Embryonic facial prominence (tissue), 1 donor: ENCODE measurements around the gene ABCA7.

ENCODE experiments used
- DNase-seq: peaks from one replicate; pipeline ENCODE4 v3.0.0-alpha.2; 2016; ENCODE audit errors: extremely low spot score

Gene ABCA7

GRCh38 chr19:1070931-1071791 is 31.3 kb downstream of the ABCA7 start:
- DNase-seq = no peak

DNA sequence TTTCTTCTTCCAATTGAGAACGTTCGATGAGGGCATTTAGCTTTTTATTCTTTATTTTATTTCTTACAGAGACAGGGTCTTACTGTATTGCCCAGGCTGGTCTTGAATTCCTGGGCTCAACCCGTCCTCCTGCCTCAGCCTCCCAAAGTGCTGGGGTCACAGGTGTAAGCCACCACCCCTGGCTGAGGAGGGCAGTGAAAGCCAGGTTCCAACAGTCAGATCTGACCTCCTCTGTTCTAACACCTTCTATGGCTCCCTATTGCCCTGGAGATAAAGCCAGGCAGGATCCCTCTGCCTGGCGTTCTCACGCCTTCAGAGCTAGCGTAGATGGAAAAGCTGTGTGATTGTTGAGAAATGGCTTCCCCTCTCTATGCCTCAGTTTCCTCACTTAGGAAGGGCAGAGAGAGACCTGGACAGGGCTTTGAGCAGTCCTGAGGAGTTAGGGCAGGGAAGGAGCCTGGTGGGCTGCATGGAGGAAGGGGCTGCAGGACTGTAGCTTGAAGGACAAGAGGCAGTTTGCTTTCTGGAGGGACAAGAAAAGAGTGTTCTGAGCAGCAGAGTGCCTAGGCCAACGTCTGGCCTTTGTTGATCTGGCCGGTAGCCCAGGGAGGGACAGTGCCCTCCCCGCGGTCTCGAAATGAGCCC is 32.6 kb downstream of the ABCA7 start:
- DNase-seq = no peak

DNA sequence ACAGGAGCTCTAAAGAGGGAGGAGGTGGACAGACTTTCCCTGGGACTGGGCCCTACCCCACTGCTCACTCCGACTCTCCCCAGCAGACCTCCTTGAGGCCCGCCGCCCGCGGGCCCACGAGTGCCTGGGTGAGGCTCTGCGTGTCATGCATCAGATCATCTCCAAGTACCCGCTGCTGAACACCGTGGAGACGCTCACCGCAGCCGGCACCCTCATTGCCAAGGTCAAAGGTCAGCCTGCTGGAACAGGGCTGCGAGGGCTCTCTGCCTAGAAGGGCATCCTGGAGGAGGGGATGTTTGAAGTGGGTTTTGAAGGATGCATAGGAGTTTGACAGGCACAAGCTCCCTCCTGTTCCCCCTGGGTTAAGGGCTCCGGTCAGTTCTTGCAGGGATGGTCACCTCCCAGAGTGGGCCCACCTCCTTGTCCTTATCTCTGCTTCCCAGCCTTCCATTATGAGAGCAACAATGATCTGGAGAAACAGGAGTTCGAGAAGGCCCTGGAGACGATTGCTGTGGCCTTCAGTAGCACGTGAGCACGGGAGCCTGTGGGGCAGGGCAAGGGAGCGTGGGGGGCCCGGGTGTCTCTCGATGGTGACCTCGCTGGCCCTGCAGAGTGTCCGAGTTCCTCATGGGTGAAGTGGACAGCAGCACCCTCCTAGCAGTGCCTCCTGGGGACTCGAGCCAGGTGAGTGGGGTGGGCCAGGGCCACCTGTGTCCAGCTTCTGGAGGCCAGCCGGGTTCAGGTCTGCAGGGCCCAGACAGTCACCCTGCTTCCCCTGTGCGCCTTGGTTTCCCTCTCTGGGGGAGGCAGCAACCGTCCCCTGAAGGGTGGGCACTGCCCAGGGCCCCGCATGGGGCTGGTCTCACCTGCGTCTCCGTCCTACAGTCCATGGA is 33.4 kb downstream of the ABCA7 start:
- no peak for DNase-seq

DNA sequence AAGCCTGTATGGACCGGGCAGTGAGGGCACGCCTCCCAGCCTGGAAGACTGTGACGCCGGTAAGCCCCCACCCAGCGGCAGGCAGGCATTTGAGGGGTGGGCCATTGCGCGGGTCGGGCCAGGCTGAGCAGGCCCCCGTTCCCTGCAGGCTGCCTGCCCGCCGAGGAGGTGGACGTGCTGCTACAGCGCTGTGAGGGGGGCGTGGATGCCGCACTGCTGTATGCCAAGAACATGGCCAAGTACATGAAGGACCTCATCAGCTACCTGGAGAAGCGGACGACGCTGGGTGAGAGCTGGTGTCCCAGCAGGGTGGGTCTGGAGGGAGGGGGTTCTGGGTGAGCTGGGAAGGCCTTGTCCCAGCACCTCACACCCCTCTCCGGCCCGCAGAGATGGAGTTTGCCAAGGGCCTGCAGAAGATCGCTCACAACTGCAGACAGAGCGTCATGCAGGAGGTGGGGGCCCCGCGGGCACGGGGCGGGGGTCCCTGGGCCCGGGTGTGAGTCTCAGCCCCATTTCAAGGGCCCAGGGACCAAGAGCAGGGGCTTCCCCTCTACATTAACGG is 34.1 kb downstream of the ABCA7 start:
- DNase-seq = no peak

DNA sequence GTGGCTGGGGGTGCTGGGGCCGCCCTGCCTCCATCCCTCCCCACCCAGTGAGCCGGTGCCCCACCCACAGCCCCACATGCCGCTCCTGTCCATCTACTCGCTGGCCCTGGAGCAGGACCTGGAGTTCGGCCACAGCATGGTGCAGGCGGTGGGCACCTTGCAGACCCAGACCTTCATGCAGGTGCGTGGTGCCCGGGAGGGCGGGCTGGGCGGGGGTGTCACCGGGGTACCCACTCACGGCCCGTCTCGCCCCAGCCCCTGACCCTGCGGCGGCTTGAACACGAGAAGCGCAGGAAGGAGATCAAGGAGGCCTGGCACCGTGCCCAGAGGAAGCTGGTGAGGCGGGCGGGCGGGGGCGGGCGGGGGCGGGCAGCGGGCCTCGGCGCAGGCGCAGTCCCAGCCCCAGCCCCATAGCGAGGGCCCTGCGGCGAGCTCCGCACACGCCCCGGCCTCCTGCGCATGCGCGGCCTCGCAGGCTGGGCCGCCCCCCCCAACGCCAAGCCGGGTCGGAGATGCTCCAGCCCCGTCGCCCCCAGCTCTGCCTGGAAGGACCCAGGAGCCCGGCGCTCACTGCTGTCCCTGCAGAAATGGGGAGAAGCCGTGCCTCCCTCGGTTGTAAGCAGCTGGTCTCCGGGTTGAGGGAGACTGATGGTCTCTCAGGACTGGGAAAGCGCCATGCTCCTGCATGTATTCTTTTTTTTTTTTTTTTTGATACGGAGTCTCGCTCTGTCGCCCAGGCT is 34.8 kb downstream of the ABCA7 start:
- DNase-seq = no peak

GRCh38 chr19:1076046-1076386 is 36.1 kb downstream of the ABCA7 start:
- DNase-seq = no peak

- DNase-seq = no peak
Measured at GRCh38 chr19:1076951-1077350, 37.0 kb downstream of the ABCA7 start.

DNA sequence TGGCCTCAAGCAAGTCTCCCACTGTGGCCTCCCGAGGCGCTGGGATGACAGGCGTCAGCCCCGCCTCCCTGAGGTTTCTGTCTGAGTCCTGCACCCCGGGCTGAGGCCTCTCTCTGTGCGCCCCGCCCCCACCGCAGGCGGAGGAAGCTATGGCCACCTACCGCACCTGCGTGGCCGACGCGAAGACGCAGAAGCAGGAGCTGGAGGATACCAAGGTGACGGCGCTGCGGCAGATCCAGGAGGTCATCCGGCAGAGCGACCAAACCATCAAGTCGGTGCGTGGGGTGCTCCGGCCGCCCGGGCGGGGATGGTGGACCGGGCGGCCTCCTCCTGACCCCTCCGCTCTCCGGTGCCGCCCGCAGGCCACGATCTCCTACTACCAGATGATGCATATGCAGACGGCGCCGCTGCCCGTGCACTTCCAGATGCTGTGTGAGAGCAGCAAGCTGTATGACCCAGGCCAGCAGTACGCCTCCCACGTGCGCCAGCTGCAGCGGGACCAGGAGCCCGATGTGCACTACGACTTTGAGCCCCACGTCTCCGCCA is 39.7 kb downstream of the ABCA7 start:
- no peak for DNase-seq

DNA sequence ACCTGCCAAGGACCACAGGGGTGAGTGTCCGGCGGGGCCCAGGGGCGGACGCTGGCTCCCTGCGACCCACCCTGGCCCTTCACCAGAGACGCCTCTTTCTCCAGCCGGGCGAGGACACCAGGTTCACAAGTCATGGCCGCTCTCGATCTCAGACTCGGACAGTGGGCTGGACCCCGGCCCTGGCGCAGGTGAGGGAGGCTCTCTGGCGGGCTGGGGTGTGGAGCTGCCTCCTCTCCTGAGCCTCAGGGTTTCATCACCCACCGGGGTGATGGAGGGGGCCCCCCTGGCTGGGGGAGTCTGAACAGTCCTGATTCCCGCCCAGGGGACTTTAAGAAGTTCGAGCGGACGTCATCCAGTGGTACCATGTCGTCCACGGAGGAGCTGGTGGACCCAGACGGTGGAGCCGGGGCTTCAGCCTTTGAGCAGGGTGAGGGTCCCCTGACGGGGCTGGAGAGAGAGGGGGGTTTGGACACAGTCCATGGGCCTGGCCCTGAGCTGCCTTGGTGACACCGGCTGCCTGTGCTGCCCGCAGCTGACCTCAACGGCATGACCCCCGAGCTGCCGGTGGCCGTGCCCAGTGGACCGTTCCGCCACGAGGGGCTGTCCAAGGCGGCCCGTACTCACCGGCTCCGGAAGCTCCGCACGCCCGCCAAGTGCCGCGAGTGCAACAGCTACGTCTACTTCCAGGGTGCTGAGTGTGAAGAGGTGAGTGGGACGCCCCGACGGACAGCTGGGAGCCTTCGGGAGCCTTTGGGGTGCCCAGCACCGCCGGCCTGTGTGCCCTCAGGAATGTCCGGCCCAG is 40.7 kb downstream of the ABCA7 start:
- DNase-seq = no peak

DNA sequence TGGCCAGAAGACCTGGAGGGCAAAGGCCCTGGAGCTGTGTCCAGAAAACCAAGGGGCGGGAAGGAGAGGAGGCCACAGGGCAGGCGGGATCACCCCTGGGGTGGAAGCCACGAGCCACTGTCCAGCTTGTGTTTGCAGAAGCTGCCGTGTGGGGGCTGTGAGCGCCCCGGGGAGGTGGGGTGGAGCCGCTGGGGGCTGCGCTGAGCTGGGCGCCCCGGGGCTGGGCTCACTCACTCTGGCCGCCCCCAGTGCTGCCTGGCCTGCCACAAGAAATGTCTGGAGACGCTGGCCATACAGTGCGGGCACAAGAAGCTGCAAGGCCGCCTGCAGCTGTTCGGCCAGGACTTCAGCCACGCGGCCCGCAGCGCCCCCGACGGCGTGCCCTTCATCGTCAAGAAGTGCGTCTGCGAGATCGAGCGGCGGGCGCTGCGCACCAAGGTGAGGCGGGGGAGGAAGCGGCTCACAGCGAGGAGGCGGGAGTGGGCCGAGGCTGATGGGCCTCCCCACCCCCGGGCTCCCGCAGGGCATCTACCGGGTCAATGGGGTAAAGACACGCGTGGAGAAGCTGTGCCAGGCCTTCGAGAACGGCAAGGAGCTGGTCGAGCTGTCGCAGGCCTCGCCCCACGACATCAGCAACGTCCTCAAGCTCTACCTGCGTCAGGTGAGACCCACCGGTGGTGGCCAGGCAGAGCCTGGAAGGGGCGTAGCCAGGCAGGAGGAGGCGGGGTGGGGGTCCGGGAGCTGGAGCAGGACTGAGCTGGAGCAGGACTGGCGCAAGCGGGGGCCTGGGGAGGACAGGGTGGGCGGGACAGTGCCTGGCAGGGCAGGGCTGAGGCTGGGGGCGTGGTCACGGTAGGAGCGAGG is 41.6 kb downstream of the ABCA7 start:
- DNase-seq = no peak

DNA sequence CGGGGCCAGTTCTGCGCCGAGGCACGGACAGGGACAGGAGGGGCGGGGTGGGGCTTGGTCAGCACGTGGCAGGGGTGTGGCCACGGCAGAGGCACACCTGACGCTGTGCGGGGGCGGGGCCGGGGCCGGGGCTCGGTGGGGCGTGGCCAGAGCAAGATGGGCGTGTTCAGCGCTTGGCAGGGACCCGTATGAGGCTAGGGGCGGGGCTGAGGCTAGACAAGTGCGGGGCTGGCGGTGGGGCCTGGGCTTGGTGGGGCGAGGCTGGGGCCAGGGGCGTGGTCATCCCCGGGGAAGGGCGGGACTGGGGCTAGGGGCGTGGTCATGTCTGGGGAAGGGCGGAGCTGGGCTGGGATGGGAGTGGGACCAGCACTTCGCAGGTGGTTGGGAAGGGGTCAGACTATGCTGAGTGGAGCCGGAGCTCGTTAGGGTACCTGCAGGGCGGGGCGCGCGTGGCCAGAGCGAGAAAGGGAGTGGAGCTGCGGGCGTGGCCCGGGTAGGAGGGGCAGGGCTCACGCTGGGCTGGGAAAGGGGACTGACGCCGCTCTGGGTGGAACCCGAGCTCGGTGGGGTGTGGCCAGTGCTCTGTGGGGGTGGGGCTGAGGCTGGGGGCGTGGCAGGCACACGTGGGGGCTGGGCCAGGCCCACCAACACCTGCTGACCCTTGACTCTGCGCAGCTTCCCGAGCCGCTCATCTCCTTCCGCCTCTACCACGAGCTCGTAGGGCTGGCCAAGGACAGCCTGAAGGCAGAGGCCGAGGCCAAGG is 42.4 kb downstream of the ABCA7 start:
- no peak for DNase-seq

DNA sequence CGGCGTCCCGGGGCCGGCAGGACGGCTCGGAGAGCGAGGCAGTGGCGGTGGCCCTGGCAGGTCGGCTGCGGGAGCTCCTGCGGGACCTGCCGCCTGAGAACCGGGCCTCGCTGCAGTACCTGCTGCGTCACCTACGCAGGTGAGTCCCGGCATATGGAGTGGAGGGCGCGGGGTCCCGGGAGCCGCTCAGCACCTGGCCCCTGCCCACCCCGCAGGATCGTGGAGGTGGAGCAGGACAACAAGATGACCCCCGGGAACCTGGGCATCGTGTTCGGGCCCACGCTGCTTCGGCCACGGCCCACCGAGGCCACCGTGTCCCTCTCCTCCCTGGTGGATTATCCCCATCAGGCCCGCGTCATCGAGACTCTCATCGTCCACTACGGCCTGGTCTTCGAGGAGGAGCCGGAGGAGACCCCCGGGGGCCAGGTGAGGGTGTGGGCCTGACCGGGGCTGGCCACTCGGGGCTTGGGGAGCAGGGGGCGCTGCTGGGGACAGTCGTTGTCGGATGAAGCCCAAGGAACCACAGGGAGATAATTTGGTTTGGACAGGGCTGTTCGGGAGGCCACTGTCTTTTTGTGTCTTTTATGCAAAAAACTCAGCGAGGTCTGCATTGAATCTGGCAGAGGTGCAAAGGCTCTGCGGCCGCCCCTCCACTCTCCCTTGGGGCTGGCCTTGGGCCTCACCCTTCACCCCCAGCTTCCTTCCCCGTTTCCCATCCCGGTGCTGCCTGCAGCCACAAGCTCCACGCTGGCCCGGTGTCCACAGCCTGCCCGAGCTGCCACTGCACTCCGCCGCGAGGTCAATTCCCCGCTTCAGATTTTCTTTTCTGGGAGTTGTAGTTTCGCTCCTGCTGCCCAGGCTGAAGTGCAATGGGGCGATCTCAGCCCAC is 43.3 kb downstream of the ABCA7 start:
- DNase-seq = no peak

DNA sequence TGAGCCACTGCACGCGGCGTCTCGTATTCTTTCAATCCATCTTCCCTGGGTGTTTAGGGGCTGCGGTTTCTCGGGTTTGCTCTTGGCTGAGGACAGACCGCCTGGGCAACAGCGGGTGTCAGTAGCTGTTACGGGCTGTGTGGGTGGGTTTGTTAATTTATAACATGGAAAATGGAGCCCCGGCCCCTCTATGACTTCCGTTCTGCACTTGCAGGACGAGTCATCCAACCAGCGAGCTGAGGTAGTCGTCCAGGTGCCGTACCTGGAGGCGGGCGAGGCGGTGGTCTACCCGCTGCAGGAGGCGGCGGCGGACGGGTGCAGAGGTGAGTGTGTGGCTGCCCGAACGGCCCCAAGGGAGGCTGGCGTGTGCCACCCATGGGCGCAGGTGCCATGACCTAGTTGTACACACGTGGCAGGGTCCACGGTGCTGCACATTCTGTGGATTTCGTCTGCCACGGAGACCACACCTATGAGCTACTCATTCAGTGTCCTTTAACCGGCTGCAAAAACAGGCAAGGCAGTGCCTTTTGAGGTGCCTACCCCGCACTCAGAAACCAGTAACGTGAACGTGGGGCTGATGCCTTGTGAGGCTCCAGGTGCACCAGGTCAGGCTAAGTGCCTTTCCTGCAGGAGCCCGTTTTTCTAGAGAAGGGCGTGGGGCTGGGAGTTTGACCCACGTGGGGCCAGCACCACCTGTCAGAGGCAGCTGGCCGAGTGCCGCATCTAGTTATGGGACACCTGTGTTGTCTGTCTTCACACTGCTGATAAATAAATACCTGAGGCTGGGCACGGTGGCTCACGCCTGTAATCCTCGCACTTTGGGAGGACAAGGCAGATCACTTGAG is 44.3 kb downstream of the ABCA7 start:
- no peak for DNase-seq

DNA sequence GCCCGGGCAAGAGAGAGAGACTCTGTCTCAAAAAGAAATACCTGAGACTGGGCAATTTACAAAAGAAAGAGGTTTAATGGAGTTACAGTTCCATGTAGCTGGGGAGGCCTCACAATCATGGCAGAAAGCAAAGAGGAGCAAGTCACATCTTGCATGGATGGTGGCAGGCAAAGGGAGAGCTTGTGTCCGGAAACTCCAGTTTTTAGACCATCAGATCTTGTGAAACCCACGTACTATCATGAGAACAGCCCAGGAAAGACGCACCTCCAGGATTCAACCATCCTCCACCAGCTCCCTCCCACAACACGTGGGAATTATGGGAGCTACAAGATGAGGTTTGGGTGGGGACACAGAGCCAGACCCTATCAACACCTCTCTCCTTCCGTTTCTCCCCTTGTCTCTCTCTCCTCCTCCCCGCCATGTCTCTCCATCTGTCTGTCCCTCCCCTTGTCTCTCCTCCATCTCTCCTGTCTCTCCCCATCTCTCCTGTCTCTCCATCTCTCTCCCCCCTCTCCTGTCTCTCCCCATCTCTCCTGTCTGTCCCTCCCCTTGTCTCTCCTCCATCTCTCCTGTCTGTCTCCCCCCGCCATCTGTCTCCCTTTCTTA is 45.2 kb downstream of the ABCA7 start:
- no peak for DNase-seq

GRCh38 chr19:1085676-1086442 is 46.0 kb downstream of the ABCA7 start:
- no peak for DNase-seq
